A549 treated with CORT108297 at 1 μM for 4 hours (cell line): ENCODE measurements around the gene GNG13. TPM values are rescaled to one million over a fixed set of nuclear protein-coding genes. Genes with fewer than 3 reads are reported as not detected.

ENCODE experiments used
- total RNA-seq: library from RNA; stranded (reverse); fragments of 200-300 nt; extraction: Qiagen RNA extraction; gene quantifications from 5 replicates; pipeline ENCODE4 v1.2.3, GENCODE V29; 2022

Gene GNG13, protein sequence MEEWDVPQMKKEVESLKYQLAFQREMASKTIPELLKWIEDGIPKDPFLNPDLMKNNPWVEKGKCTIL
- not detected in 5 replicates for total RNA-seq

DNA sequence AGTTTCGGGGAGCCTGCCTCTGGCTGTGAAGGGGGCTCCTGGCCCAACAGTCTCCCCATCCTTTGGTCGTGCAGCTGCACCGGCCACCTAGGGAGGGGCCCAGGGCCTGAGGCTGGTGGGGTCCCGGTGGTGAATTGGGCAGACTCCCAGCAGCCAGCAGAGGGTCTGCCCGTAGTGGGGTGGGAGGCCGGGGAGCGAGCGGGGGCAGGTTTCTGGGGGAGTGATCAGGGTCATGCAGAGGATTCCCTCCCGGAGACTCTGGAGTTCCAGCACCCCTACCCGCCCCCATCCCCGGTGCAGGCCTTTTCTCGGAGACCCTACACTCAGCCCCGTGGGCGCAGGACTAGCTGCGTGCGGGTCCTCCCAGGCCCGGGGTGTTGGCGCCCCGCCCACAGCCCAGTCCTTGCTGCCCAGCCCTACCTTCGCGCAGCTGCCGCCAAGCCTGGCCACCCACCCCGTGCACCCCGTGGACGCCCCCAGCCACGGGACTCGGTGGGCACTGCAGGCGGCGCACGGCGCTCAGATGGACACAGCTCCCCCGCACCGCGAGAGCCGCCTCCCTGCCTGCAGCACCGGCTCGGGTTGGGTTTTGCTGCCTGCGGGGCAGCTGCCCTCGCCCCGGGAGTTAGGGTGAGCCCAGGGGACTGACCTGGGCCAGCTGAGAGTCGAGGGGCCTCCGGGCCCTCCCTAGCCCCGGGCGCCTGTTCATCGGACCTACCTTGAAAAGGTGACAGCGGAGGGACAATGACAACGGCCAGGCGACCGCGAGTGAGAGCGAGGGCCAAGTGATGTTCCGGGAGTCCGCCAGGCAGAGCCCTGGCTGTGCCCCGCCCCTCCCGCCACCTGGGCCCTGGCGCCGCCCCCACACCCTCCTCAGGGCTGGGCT, at the start of gene GNG13:
Gene GNG13, minus strand, starts transcription at position 787 of the 886 bp plus-strand sequence. CDS start 1,657 bp downstream, outside the sequence.

DNA sequence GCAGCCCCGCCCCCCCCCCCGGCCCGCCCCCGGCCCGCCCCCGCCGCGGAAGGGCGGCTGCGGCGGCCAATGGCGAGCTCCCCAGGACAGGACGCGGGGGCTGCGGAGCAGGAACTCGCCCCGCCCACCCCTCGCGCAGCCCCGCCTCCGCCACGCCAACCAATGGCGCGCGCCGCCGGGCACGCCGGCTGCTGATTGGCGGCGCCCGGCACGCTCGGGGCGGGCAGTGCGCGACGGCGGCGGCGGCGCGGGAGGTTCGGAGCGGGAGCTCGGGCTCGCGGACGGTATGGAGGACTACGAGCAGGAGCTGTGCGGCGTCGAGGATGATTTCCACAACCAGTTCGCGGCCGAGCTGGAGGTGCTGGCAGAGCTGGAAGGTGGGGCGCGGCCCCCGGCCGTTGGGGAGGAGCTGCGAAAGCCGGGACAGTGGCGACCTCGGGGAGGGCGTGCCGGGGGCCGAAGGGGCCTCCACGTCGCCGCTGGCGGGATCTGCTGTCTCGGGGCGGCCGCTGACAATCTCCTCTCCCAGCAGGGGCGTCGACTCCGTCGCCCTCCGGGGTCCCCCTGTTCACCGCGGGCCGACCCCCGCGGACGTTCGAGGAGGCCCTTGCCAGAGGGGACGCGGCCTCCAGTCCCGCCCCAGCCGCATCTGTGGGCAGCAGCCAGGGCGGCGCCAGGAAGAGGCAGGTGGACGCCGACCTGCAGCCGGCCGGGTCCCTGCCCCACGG, 12.0 kb downstream of the GNG13 start, which contains the start of gene CHTF18:
Gene CHTF18, plus strand, starts transcription at position 222 of the 728 bp plus-strand sequence. Its CDS starts 65 bp downstream, at position 287.

DNA sequence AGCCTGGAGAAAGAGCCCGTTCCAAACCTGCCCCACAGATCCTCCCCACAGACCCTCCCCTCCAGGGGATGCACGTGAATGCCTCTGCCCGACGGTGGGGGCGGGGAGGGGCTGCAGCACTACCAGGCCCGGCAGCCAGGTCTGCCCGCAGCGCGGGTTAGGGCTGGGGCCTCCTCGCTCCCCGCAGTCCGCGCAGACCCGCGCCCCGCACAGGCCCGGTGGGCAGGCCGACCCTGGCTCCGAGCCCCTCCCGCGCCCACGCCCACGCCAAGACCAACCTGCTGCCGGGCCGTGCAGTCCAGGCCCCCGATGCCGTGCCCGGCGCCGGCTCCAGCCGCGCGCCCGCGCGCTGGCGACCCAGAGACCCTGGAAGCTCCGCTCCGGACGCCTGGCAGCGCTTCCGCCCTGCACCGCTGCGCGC, 12.5 kb downstream of the GNG13 start, which contains the start of gene RPUSD1:
Gene RPUSD1, minus strand, starts transcription at position 404 of the 421 bp plus-strand sequence. CDS start 644 bp downstream, outside the sequence.

DNA sequence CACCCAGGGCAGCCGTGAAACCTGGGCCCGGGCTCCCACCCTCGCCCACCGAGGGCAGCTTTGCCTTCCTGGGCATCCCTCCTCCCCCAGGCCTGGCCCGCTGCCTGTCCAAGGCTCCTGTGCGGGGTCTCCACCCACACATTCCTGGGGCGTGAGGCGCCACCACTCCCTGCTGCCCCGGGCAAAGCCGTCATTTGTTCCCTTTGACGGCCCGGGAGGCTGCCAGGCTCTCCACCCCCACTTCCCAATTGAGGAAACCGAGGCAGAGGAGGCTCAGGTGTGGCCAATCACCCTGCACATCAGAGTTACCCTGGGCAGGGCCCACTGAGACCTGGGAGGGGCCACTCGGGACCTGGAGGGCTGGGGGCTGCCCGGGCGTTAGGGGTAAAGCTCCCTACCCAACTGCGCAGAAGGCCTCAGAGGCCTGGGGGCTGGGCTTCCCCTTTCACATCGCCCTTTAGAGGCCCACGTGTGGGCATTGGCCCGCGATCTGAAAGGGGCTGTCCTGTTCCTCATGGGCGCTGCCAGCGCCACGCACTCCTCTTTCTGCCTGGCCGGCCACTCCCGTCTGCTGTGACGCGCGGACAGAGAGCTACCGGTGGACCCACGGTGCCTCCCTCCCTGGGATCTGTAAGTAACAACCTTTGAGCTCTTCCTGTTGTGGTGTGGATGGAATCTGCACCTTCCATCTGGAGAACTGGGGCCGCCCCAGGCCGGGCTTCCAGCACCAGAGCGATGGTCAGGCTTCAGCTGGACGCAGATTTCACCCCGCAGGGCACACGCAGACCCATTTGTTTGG, 39.8 kb downstream of the GNG13 start, which contains the start of gene MSLN:
Gene MSLN, plus strand, starts transcription at position 190 of the 799 bp plus-strand sequence. CDS start 1,947 bp downstream, outside the sequence.

Other genes with a start within 250 kb of the GNG13 start
- gene PRR35, start 240.3 kb downstream of the GNG13 start, total RNA-seq, result 0.11 to 0.21 TPM (median 0.16 TPM) in 5 replicates
- gene NHLRC4, start 233.7 kb downstream of the GNG13 start, total RNA-seq, result 0.18 to 0.31 TPM (median 0.23 TPM) in 5 replicates
- gene PIGQ, start 230.8 kb downstream of the GNG13 start, total RNA-seq, result 29.7 to 46.5 TPM (median 42.0 TPM) in 5 replicates
- gene RAB40C, start 210.7 kb downstream of the GNG13 start, total RNA-seq, result 13.6 to 21.0 TPM (median 19.8 TPM) in 5 replicates
- gene WFIKKN1, start 169.7 kb downstream of the GNG13 start, total RNA-seq, result 0.10 to 0.22 TPM (median 0.17 TPM) in 5 replicates
- 80.2 to 152 TPM (median 145 TPM) in 5 replicates for gene METTL26, start 164.4 kb downstream of the GNG13 start, total RNA-seq
- gene MCRIP2, start 158.9 kb downstream of the GNG13 start, total RNA-seq, result 18.9 to 46.8 TPM (median 43.8 TPM) in 5 replicates
- gene WDR90, start 151.4 kb downstream of the GNG13 start, total RNA-seq, result 15.6 to 33.0 TPM (median 31.9 TPM) in 5 replicates
- 60.9 to 107 TPM (median 100 TPM) in 5 replicates for gene RHOT2, start 132.6 kb downstream of the GNG13 start, total RNA-seq
- gene RHBDL1, start 125.1 kb downstream of the GNG13 start, total RNA-seq, result 0.35 to 2.0 TPM (median 1.6 TPM) in 5 replicates
- gene STUB1, start 120.3 kb downstream of the GNG13 start, total RNA-seq, result 81.2 to 132 TPM (median 119 TPM) in 5 replicates
- 59.4 to 85.3 TPM (median 82.4 TPM) in 5 replicates for gene JMJD8, start 116.4 kb downstream of the GNG13 start, total RNA-seq
- 4.4 to 6.5 TPM (median 6.0 TPM) in 5 replicates for gene WDR24, start 110.3 kb downstream of the GNG13 start, total RNA-seq
- gene FBXL16, start 94.9 kb downstream of the GNG13 start, total RNA-seq, result 2.7 to 5.7 TPM (median 5.3 TPM) in 5 replicates
- gene METRN, start 85.6 kb downstream of the GNG13 start, total RNA-seq, result 68.1 to 229 TPM (median 214 TPM) in 5 replicates
- gene ANTKMT, start 79.6 kb downstream of the GNG13 start, total RNA-seq, result 27.8 to 63.8 TPM (median 62.1 TPM) in 5 replicates
- 3.5 to 7.1 TPM (median 6.3 TPM) in 5 replicates for gene CCDC78, start 74.3 kb downstream of the GNG13 start, total RNA-seq
- gene HAGHL, start 73.6 kb downstream of the GNG13 start, total RNA-seq, result 13.9 to 21.0 TPM (median 20.3 TPM) in 5 replicates
- gene CIAO3, start 59.7 kb downstream of the GNG13 start, total RNA-seq, result 19.6 to 27.7 TPM (median 25.6 TPM) in 5 replicates
- 2.1 to 3.7 TPM (median 2.5 TPM) in 5 replicates for gene MSLN, start 40.0 kb downstream of the GNG13 start, total RNA-seq
- gene RPUSD1, start 12.4 kb downstream of the GNG13 start, total RNA-seq, result 33.6 to 55.9 TPM (median 53.5 TPM) in 5 replicates
- 15.9 to 33.5 TPM (median 29.7 TPM) in 5 replicates for gene CHTF18, start 12.1 kb downstream of the GNG13 start, total RNA-seq
- gene LMF1, start 170.2 kb upstream of the GNG13 start, total RNA-seq, result 7.6 to 11.4 TPM (median 9.1 TPM) in 5 replicates
- gene SOX8, start 181.0 kb upstream of the GNG13 start, total RNA-seq, result 0.65 to 1.7 TPM (median 1.4 TPM) in 5 replicates